ENCODE results near the gene KCNK16.
"Not testable (repeated sequence)": the region's sequence is repeated elsewhere in the genome, so short reads cannot be mapped to it uniquely, and the experiment has no call there.

The KCNK16 gene

DNA sequence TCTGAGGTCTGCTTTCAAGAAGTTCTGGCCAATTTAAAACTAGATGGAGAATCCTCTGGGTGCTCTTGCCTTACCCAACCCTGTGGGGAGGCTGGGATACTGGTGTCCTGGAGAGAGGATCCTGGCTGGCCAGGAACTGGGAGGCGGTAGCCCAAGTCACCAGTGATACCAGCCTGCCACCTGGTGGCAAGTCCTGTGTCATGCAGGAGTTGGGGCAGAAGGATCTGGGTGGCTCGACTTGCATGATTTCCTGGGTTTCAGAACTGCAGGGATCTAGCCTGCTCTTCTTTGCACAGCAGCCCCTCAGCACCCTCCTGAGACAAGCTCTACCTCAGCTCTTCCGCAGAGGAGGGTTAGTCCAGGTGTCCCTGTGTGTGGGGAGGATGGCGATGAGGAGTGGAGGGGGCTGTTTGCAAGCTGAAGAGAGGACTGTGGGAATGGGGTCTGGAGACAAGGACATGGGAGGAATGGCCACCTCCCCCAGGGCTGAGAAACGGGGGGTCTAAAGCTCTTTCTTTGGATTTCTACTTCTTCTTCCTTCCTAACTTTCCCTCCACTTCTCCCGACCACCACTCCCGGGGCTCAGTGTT, 12.5 kb downstream of the KCNK16 start:
- DNase-seq (ENCODE audit: low read depth): peak; percentile 24

DNA sequence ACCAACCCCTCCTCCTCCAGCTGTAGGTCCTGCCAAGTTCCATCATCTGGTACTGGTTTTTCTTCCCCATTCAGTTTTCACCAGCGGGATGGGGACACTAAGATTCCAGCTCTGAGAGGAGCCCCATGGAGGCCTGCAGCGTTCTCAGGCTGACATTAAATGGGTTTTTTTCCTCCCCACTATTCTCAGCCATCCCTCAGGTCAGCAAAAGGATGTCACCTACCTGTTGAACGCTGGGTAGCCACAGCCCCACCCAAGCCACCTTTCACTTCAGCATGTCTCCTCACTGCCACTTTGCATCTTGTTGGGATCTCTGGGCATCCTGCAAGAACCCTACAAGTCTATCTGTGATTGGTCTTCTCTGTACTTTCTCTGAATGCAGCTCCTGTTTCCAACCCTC, 15.0 kb downstream of the KCNK16 start:
- no peak for DNase-seq (ENCODE audit: low read depth)

DNA sequence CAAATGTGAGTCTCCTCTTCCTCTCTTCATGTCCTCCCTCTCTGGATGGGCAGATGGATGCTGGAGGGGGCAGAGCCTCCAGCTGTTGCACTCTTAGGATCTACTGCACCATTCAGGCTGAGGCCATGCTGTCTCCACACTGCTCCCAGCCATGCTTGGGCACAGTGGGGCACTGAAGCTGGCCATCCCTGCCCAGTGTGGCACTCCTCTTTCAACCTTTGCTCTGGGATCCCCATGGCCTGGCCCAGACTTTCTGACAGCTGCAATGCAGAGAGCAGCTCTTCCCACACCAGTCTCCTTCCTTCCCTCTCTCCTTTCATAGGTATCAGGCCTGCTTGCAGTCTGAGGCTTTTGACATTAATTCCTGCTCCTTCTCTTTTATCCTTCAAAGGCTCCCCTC, 17.6 kb downstream of the KCNK16 start:
- DNase-seq (ENCODE audit: low read depth): no peak

DNA sequence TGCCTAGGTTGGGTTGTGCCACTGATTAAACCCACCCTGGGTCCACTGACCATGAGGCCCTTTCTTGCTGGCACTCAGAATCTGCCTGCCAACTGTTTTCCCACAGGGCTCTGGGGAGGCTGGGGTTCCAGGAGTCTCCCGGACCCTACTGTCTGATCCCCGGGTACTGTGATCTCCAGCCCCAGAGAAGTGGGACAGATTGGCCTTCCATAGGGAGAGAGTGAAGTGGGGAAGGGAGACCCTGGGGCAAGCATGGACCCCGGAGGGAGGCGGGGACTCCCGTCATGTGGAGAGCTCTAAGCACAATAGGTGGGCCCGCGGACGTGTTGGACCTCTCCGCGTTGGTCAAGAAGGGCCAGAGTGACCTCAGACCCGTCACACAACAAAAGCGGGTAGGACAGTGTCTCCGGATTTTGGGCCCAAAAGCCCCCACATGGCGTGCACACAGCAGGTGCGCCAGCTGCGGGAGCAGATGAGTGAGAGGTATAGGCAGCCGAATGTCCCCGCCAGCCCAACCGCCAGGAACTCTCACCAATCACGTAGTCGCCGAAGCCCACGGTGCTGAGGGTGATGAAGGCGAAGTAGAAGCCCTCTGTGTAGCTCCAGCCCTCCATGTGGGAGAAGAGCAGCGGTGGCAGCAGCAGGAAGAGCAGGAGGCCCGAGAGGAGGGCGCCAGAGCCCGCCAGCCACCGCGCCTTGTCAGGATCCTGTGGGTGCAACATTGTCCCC, 18.9 kb downstream of the KCNK16 start:
- DNase-seq (ENCODE audit: low read depth): no peak

DNA sequence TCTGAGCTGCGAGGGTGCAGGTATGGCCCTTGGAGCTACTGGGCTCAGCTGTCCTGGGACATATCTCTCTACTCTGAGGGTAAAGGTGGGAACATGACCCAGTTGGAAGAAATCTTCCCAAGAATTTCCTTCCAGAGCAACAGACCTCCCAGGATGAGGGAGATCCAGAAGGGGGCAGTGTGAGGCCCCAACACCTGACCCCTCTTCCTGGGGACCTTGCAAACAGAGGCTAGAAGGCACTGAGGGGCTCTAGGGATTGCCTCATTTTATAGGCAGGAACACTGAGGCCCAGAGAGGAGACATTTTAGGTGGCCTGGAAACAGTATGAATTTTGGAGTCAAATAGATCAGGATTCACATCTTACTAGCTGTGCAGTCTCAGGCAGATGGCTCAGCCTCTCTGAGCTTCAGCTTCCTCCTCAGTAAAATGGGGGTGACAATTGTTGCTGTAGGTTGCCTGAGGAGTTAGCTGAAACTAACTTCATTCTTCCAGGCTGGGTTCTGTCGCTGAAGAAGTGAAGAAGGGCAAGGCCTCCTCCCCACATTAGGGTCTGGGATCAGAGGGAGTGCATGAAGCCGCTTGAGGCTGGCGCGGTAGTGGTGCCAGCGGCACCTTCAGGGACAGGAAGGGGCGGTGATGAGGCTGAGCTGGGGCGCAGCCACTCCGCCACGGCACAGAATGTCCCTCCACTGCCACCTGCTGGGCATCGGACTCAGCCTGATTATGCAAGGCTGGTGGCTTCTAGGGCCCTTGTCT, 19.7 kb downstream of the KCNK16 start:
- peak; percentile 81 for DNase-seq (ENCODE audit: low read depth)

DNA sequence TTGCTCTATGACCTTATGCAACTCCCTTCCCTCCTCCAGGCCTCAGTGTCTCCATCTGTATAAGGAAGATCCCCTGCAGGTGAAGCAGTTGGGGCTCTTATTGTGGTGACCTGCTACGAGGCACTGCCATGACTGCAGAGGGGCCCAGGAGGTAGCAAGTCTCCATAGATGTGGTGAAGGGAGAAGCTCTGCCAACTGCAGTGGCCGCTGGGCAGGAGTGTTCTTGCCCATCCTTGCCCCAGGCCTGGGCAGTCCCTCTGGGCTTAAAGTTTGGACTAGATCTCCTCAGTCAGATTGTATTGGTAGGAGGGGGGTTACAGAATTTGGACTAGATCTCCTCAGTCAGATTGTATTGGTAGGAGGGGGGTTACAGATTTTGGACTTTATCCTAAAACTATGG, 20.5 kb downstream of the KCNK16 start:
- DNase-seq (ENCODE audit: low read depth): no peak

DNA sequence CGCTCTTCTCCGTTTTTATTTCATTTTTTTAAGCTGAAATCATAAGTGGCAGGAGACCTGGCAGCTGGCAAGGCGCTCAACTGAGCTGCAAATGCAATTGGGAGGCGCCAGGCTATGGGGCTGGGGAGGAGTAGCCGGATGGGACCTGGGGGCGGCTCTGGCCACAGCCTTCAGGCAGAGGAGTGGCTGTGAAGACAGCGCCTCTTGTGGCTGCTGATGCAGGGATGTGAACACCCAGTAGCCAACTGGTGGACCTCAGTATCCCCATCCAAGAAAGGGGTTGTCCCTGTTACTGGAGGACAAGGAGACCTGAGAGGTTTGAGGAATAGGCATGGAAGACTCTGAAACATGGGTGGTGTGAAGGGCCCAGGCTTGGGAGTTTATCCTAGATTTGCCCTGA, 20.9 kb downstream of the KCNK16 start:
- no peak for DNase-seq (ENCODE audit: low read depth)

DNA sequence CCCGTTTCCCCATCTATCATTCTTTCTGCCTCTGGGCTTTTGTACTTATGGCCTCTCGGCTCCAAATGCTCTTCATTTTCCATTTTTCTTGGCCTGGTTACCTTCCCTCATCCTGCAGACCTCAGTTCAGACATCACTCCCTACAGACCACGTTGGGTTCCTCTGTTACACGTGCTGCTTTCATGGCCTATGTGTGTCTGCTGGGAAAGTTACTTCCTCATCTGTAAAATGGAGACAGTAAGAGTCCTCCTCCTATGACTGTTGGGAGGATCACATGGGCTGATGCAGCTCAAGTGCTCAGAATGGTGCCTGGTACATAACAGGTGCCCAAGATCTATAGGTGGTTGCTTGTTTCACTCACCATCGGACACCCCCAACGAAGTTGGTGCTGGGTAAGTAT, 21.8 kb downstream of the KCNK16 start:
- no peak for DNase-seq (ENCODE audit: low read depth)

DNA sequence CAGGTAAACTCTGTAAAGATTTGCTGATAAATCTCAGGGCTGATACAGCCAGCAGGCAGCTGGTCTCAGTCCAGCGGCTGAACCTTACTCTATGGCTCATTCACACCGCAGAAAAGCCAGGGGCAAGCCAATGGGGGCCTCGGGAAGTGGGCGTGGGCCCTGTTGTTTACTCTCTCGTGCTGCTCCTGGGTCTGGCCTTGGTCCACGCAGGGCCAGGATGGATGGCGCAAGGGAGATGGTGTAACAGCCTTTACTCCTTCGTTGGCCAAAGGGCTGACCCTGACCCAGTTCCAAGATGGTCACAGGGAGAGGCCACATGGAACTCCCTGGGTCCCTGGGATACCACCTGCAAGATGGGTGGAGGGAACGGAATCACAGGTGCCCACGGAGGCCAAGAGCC, 24.4 kb downstream of the KCNK16 start:
- DNase-seq (ENCODE audit: low read depth): no peak

DNA sequence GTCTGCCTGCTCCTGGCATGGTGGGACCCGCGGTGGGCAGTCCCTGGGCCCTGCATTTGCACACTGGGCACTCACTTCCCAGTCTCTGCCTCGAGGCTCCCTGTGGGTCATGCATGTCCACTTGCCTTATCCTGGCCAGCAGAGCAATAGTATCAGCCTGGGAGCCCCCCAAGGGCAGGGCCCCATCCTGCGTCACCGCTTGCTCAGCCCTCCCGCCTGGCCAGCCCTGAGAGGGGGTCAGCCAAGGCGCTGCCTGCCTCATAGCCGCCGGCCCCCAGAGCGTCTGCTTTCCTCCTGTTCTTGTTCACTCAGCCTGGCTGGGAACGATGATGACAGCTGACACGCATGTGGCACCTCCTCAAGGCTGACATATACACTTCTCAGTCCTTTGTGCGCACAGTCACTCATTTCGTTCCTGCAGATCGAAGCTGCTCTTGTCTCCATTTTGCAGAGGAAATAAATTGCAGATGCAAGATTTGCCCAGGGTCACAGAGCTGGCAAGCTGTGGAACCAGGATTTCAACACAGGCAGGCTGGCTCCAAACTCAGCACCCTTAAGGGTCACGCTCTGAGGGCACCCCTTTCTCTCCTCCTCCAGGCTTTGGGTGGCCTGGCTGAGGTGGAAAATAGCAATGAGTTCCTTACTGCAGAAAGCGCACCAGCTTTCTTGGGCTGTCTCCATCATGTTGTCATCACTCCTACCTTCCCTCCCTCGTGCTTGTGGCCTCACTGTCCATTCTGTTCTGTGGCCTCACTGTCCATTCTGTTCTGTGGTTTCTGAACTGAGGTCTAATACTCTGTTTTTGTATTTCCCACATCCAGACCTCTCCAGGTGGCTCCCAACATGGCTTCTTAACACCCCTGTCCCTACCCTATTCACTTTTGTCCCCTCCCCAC, 25.5 kb downstream of the KCNK16 start:
- no peak for DNase-seq (ENCODE audit: low read depth)

DNA sequence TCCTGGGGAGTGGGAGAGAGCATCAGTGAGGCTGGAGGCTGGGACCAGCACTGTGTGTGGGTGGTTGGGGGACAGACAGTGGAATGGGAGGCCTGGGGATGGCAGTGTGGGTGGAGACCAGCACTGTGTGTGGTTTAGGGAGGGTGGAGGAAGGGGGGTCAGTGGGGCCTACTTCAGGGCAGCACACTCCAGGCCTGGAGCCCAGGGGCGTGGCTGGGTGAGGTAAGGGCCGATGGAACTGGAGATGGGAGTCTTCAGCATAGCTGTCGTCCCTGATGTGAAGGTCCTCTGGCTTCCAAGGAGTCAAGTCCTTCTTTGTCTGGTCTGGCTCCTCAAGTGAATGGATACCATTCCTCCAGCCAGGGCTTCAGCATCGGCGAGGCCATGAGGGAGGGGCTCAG, 26.9 kb downstream of the KCNK16 start:
- no peak for DNase-seq (ENCODE audit: low read depth)

DNA sequence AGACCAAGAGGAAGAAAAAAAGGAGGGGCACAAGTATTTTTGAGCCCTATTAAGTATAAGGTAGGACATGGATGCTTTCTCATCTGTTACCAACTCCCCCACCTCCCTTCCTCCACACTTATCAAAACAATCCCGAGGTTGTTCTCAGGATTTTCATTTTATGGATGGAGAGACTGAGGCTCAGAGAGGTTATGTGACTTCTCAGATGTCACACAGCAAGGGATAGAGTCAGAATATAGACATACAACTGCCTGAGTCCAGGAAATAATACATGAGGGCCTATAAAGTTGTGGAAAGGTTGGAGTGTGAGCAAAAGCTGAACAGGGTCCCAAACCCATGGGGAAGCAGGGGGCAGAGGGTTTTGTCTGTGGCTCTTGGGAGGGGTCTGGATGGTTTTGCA, 27.6 kb downstream of the KCNK16 start:
- DNase-seq (ENCODE audit: low read depth): no peak

DNA sequence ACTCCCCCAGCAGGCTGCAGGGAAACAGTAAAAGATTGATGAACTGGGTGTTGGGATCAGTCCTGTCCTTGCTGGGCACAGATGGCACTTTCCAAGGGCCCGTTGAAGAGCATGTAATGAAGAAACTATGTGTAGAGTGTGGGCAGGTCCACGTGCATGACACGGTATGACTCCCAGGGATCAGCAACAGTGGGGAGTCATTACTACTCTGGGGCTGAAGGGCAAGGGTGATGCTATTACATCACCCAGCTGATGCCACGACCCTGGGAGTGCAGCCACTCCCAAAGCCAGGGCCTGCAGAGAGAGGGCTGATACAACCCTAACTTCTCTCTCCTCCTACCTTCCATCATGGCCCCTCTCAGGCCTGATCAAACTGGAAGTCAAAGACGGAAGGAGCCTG, 28.4 kb downstream of the KCNK16 start:
- no peak for DNase-seq (ENCODE audit: low read depth)

DNA sequence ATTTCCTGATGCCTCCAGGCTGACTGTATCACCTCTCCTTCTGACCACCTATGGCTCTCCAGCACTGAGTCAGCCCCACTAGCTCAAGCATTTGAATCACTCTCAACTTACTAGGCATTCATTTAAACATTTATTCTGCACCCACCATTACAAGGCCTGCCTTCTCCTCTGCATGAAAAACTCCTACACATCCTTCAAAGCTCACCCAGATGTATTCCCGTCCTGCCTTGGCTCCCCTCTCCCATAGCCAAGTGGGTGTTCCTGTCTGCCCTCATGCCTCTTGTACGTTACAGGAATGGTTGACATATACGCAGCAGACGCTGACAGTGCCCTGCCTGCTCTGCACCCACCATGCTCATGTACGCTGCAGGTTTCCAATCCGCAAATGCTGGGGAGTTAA, 29.9 kb downstream of the KCNK16 start:
- DNase-seq (ENCODE audit: low read depth): no peak

DNA sequence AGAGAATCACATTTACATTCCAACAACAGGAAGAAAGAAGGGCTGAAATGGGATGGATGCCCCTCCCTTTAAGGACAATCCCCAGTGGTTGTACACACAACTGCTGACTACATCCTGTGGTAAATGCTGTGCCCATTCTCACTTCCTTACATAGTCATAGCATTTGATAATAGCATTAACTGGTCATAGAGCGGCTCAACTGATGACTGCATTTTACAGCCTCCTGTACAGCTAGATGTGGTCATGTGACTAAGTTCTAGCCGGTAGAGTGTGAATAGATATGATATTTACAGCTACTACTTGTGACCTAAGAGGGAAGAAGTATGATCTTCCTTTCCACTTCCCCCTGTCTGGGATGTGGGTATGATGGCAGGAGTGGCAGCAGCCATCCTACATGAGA, 33.0 kb downstream of the KCNK16 start:
- no peak for DNase-seq (ENCODE audit: low read depth)

DNA sequence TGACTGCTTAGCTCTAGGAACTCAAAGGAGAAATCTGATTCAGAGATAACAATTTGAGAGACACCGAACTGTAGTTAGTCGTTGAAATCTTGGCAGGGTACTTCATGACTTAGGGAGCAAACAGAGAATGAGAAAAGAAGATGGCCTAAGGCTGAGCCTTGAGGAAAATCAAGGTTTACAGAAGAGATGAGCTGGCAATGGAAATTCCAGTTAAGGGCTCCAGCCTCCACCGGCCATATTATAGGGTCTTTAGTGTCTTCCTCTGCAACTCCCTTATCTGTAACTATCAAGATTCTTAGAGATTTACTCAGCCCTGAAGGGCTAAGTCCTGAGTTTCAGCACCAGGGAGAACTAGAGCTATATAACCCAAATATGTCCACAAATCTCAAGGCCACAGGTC, 34.9 kb downstream of the KCNK16 start:
- no peak for DNase-seq (ENCODE audit: low read depth)

DNA sequence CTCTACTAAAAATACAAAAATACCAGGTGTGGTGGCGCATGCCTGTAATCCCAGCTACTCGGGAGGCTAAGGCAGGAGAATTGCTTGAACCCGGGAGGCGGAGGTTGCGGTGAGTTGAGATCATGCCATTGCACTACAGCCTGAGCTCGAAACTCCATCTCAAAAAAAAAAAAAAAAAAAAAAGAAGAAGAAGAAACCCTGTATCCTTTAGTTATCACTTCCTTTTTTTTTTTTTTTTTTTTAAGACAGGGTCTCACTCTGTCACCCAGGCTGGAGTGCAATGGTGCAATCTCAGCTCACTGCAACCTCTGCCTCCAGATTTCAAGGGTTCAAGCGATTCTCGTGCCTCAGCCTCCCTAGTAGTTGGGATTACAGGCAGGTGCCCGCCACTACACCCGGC, 35.9 kb downstream of the KCNK16 start:
- DNase-seq (ENCODE audit: low read depth): not testable (repeated sequence)

DNA sequence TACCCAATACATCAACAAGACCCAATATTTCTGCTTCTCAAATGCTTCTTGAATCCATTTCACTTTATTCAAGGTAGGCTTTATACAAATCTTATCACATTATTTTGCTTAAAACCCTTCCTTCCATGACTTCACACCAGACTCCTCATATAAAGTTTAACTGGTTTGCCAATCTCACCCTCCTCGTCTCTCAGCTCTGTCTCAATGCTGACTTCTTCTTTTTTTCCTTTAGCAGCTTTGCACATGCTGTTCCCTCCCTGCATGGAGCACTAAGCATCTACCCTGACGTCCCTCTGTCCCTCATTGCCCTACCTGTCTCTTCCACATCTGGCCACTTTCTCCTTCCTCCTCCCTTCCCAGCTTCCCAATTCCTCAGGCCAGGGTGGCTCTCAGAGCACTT, 39.7 kb downstream of the KCNK16 start:
- no peak for DNase-seq (ENCODE audit: low read depth)

DNA sequence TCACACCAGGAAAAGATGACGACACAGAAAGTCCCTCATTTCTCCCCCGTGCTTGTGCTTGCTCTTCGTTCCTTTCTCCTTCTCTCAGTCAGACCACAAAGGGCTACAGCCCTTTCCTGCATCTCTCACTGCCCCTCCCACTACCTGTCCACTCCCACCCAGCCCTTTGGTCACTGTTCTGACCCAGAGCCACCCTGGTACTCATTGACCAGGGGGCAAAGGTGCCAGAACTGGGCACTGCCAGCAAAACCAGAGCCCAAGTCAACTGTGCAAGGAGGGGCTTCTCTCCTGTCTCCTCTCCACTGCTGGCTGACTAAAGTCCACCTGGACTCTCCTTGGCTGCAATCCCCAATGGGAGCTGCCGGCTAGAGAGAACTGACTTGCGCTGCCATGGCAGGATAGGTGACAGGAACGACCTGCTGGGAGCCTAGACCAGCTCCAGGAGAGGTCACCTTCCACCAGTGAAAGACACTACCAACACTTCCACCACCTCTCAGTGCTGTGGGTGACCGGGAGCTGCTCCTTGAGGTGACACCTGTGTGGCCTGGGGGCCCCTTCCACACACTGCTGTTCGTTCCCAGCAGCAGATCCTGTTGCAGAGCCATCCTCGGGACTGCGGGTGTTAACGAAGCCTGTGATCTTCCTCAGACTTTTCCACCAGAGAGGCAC, 41.1 kb downstream of the KCNK16 start:
- no peak for DNase-seq (ENCODE audit: low read depth)

DNA sequence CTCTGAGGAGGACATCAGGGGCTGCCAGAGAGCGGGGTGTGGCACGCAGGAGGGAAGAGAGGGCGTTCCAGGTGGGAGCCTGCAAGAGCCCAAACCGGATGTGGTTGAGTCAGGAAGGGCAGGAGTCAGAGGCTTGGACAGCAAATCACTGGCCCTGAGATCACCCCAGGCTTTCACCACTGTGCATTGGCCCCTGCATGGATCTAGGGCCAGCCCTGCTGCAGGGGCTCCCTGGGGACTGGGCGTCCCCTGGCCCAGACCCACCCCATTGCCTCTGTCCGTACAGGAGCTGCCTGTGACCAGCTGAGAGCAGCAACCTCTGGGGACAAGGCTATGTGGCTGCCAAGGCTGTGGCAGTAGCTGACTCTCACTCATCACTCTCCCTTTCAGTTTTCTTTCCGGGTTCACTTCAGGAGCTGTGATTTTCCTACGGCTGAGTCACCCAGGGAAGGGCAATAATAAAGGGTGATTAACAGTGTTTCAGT, 42.2 kb downstream of the KCNK16 start:
- DNase-seq (ENCODE audit: low read depth): no peak

DNA sequence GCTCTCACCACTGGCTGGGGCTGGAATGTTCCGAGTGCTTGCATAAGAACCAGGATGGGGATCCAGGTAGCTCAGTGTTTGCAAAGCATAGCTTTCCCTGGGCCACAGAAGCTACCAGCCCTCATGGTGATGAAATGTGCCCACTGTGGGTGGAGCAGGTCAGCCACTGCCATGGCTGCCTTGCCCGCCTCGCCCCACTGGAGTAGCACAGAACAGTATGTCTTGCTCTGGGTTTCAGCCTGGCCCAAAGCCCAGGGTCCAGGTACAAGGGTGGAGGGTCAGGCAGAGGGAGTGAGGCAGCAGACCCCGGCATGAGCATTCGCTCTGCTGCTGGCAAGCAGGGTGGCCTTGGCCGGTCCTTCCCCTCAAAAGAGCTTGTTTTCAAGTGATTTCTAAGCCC, 43.0 kb downstream of the KCNK16 start:
- DNase-seq (ENCODE audit: low read depth): no peak
